Cardiac atrium fibroblast (primary cell): ENCODE results near the gene SMIM1. TPM values are rescaled to one million over a fixed set of nuclear protein-coding genes. Genes with fewer than 3 reads are reported as not detected.

Source experiments
- total RNA-seq: library from RNA; depleted of rRNA; stranded (reverse); fragments of >200 nt; gene quantifications from 2 replicates; pipeline ENCODE4 v1.2.3, GENCODE V29; 2015

The SMIM1 gene, protein sequence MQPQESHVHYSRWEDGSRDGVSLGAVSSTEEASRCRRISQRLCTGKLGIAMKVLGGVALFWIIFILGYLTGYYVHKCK
- not detected in 2 replicates for total RNA-seq

DNA sequence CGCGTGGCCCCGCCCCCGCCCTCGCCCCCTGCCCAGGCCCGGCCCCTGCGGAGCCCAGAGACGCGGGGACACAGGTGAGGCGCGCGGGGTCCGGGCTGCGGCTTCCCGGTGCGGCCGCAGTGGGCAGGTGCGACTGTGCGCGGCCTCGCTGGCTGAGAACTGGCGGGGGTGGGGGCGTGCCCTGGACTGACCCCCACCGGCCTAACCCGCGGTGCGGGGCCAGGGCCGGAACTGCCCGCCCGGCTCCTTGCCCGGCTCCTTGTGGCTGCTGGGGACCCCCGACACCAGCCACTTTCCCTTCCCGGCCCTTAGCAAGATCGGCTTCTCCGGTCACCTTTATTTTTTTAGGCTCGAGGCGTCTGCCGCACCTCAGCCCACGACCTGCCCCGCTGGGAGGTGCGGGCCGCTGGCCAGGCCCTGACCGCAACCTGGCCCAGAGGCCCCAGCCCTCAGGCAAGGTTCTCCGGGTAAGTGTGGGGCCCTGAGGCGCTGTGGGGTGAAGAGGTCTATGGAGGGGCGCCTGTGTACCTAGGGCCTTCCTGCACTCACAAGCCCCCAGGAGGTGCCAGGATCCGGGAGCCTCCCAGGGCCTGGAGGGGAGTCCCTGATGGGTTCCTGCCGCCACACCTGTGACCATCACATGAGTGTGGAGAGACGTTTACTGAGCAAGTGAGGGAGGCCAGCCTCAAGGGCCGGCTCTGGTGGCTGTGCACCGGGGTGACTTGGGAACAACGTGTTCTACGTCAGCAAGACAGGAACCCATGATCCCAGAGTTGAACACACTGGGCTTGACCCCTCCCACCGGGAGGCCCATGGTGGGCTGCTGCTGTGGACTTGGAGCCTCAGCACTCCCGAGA lies at the start of gene SMIM1:
Gene SMIM1, plus strand, starts transcription at position 35 of the 857 bp plus-strand sequence. CDS start 2,625 bp downstream, outside the sequence.

DNA sequence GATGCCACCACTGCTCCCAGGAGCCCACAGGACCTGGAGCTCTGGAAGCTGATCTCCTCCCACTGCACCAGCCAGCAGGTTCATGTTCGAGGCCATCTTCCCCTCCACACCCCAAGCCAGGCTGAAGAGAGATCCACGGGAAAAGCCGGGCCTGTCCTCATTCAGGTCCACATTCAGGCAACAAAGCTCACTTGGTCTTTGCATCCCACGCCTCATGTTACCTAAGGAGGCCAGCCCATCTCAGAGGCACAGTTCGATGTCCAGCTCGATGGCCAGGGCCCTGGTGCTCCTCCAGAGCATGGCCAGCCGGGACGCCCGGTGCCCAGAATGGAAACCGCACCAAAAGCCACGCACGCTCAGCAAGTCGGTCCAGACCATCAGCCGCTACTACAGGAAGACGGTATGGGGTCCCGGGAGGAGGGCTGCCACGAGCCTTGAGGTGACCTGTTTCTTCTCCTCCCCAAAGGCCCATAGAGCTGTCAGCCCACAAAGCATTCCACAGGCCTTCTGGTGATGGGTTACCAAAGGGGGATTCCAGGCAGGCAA lies 20.1 kb upstream of the SMIM1 start, which contains the start of gene CCDC27:
Gene CCDC27, plus strand, starts transcription at position 51 of the 546 bp plus-strand sequence. Its CDS starts 32 bp downstream, at position 83.

DNA sequence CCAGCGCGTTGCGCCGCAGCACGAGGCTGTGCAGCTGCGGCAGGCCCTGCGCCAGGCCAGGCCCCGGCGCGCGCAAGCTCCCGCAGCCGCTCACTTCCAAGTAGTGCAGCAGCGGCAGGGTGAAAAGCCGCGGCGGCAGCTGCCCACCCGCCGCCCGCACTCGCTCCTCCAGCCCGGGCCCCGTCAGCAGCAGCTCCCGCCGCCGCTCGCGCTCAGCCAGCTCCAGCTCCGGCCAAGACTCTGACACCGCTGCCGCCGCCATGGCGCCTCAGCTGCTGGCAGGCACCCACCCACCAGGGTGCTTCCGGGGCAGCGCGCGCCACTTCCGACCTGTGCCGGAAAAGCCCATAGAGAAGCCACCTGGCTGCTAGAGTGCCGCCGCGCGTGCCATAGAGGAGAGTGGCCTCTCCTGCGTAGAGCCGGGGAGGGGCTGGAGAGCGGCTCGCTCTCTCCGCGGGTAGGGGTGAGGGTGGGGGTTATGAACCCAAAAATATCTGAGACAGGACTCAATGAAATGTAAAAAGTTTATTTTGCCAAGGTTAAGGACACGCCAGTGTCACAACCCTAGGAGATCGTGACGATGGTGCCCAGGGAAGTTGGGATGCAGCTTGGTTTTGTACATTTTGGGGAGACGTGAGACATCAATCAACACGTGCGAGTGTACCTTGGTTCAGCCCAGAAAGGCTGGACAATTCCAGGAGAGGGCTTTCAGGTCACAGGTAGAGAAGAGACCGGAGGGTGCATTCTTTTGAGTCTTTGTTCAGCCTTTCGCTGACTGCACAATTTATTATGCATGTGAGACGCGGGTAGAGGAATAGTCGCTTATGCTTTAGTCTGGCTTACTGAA lies 23.9 kb downstream of the SMIM1 start, which contains the start of gene LRRC47:
Gene LRRC47, minus strand, starts transcription at position 284 of the 847 bp plus-strand sequence. Its CDS starts 22 bp downstream, at position 262.

Other genes with a start within 250 kb of the SMIM1 start
- 21.7 TPM in 2 replicates for gene MEGF6, start 161.2 kb upstream of the SMIM1 start, total RNA-seq
- 19.9 and 32.6 TPM in 2 replicates for gene TPRG1L, start 147.7 kb upstream of the SMIM1 start, total RNA-seq
- 10.0 and 10.7 TPM in 2 replicates for gene WRAP73, start 122.6 kb upstream of the SMIM1 start, total RNA-seq
- not detected in 2 replicates for gene TP73, start 120.2 kb upstream of the SMIM1 start, total RNA-seq
- not detected in 2 replicates for gene CCDC27, start 20.3 kb upstream of the SMIM1 start, total RNA-seq
- gene LRRC47, start 23.7 kb downstream of the SMIM1 start, total RNA-seq, result 26.9 and 35.7 TPM in 2 replicates
- 25.1 and 32.2 TPM in 2 replicates for gene CEP104, start 84.5 kb downstream of the SMIM1 start, total RNA-seq
- 5.3 and 9.9 TPM in 2 replicates for gene DFFB, start 84.7 kb downstream of the SMIM1 start, total RNA-seq
- 25.9 and 26.4 TPM in 2 replicates for gene C1orf174, start 127.5 kb downstream of the SMIM1 start, total RNA-seq